ENCODE measurements around the gene SPSB1.

DNA sequence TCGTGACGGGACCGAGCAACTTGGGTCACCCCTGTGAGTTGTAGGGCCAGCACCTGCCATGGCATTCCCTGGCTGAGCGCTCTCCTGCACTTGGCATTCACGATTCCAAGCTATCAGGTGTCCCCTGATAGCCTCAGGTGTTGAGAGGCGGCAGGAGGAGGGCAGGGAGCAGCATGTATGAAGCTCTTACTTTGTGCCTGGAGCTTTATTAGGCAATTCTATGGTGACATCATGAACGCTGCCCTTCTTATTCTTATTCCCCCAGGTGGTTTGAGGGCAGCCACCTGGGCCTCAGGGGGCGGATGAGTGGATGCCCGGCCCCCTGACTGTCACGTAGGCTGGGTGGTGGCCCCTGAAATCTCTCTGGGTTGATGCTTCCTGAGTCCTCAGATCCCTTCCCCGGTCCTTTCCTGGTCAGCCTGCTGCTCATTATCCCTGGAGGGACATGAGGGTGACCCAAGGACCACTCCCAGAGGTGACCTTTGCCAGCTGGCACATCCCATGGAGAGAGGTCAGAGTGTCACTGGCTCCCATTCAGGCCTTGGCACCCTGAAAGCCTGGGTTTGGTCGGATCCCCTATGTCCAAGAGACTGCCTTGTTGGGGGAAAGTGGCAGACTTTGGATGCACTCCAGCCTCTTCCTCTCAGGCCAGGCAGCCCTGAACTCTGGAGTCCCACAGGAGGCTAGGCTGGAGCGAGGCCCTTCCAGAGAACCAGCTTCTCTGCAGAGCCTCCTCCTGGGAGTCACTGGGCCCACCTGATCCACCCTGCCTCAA lies 51.9 kb downstream of the SPSB1 start:
- TF ChIP-seq, protein P1, sequence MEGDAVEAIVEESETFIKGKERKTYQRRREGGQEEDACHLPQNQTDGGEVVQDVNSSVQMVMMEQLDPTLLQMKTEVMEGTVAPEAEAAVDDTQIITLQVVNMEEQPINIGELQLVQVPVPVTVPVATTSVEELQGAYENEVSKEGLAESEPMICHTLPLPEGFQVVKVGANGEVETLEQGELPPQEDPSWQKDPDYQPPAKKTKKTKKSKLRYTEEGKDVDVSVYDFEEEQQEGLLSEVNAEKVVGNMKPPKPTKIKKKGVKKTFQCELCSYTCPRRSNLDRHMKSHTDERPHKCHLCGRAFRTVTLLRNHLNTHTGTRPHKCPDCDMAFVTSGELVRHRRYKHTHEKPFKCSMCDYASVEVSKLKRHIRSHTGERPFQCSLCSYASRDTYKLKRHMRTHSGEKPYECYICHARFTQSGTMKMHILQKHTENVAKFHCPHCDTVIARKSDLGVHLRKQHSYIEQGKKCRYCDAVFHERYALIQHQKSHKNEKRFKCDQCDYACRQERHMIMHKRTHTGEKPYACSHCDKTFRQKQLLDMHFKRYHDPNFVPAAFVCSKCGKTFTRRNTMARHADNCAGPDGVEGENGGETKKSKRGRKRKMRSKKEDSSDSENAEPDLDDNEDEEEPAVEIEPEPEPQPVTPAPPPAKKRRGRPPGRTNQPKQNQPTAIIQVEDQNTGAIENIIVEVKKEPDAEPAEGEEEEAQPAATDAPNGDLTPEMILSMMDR (IDR thresholded peaks at IDR 0.05; ENCODE audit: insufficient read depth, low read length), result no peak
- TF ChIP-seq, protein P2, sequence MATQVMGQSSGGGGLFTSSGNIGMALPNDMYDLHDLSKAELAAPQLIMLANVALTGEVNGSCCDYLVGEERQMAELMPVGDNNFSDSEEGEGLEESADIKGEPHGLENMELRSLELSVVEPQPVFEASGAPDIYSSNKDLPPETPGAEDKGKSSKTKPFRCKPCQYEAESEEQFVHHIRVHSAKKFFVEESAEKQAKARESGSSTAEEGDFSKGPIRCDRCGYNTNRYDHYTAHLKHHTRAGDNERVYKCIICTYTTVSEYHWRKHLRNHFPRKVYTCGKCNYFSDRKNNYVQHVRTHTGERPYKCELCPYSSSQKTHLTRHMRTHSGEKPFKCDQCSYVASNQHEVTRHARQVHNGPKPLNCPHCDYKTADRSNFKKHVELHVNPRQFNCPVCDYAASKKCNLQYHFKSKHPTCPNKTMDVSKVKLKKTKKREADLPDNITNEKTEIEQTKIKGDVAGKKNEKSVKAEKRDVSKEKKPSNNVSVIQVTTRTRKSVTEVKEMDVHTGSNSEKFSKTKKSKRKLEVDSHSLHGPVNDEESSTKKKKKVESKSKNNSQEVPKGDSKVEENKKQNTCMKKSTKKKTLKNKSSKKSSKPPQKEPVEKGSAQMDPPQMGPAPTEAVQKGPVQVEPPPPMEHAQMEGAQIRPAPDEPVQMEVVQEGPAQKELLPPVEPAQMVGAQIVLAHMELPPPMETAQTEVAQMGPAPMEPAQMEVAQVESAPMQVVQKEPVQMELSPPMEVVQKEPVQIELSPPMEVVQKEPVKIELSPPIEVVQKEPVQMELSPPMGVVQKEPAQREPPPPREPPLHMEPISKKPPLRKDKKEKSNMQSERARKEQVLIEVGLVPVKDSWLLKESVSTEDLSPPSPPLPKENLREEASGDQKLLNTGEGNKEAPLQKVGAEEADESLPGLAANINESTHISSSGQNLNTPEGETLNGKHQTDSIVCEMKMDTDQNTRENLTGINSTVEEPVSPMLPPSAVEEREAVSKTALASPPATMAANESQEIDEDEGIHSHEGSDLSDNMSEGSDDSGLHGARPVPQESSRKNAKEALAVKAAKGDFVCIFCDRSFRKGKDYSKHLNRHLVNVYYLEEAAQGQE (IDR thresholded peaks at IDR 0.05; ENCODE audit: insufficient replicate concordance, low read depth), result no peak
- TF ChIP-seq SPI1 (IDR thresholded peaks at IDR 0.05; ENCODE audit: borderline replicate concordance, low read depth), result no peak
- TF ChIP-seq GABPA (IDR thresholded peaks at IDR 0.05; ENCODE audit: low read depth), result no peak
- no peak for TF ChIP-seq POLR2AphosphoS5 (IDR thresholded peaks at IDR 0.05; ENCODE audit: low read depth)

Measured in HL-60 (cell line).